ENCODE measurements around the gene CFAP45. TPM values are rescaled to one million over a fixed set of nuclear protein-coding genes. Genes with fewer than 3 reads are reported as not detected.

Gene CFAP45
- total and polyA plus RNA-seq, 2 experiments from 2014 or later: not detected

- Histone ChIP-seq H3K4me3 (no peak overlapping the region), H3K27ac (no peak overlapping the region), H3K9me3 (ENCODE audit: low read depth) (no peaks in the 10 kb centered on the region), H3K4me1 (ENCODE audit: low read depth) (no peaks in the 10 kb centered on the region), H3K36me3 (no peaks in the 10 kb centered on the region), H3K27me3 (peaks cover 15% of the 10 kb centered on the region)
- DNase-seq (ENCODE audit: low read depth in 1 of 2, low spot score in 1 of 2): no peak
- TF ChIP-seq CTCF (IDR thresholded peaks at IDR 0.05; ENCODE audit: low read depth, low read length): no peak
Observed at GRCh38 chr1:159870704-159871103, 29.3 kb downstream of the CFAP45 start.

- H3K9me3 ChIP-seq (ENCODE audit: low read depth): no peaks in the 10 kb centered on the region
- TF ChIP-seq CTCF (IDR thresholded peaks at IDR 0.05; ENCODE audit: low read depth, low read length): no peak
- H3K4me1 ChIP-seq (ENCODE audit: low read depth): no peaks in the 10 kb centered on the region
- no peak for DNase-seq (ENCODE audit: low read depth in 1 of 2, low spot score in 1 of 2)
- H3K4me3 ChIP-seq: no peak overlapping the region
- H3K27me3 ChIP-seq: peaks cover 15% of the 10 kb centered on the region
- H3K27ac ChIP-seq: no peak overlapping the region
- no peaks in the 10 kb centered on the region for H3K36me3 ChIP-seq
Observed at GRCh38 chr1:159869607-159870006, 30.4 kb downstream of the CFAP45 start.

- Histone ChIP-seq H3K27me3 (peaks cover 15% of the 10 kb centered on the region), H3K4me1 (ENCODE audit: low read depth) (no peaks in the 10 kb centered on the region), H3K27ac (no peak overlapping the region), H3K9me3 (ENCODE audit: low read depth) (no peaks in the 10 kb centered on the region), H3K4me3 (no peak overlapping the region), H3K36me3 (no peaks in the 10 kb centered on the region)
- DNase-seq (ENCODE audit: low read depth in 1 of 2, low spot score in 1 of 2): peak in 1 of 2 donors; percentile 32
- TF ChIP-seq CTCF (IDR thresholded peaks at IDR 0.05; ENCODE audit: low read depth, low read length): no peak
Observed at GRCh38 chr1:159869173-159869572, 30.8 kb downstream of the CFAP45 start.

- peaks cover 15% of the 10 kb centered on the region for H3K27me3 ChIP-seq
- H3K9me3 ChIP-seq (ENCODE audit: low read depth): no peaks in the 10 kb centered on the region
- H3K36me3 ChIP-seq: no peaks in the 10 kb centered on the region
- H3K4me3 ChIP-seq: no peak overlapping the region
- TF ChIP-seq CTCF (IDR thresholded peaks at IDR 0.05; ENCODE audit: low read depth, low read length): no peak
- H3K4me1 ChIP-seq (ENCODE audit: low read depth): no peaks in the 10 kb centered on the region
- H3K27ac ChIP-seq: no peak overlapping the region
- DNase-seq (ENCODE audit: low read depth in 1 of 2, low spot score in 1 of 2): no peak
Observed at GRCh38 chr1:159868766-159869165, 31.2 kb downstream of the CFAP45 start.

- Histone ChIP-seq H3K9me3 (ENCODE audit: low read depth) (no peaks in the 10 kb centered on the region), H3K27ac (no peak overlapping the region), H3K36me3 (no peaks in the 10 kb centered on the region), H3K27me3 (peaks cover 15% of the 10 kb centered on the region), H3K4me1 (ENCODE audit: low read depth) (no peaks in the 10 kb centered on the region), H3K4me3 (no peak overlapping the region)
- no peak for TF ChIP-seq CTCF (IDR thresholded peaks at IDR 0.05; ENCODE audit: low read depth, low read length)
- DNase-seq (ENCODE audit: low read depth in 1 of 2, low spot score in 1 of 2): peak; percentile 52 to 57
Observed at GRCh38 chr1:159867664-159868026, 32.3 kb downstream of the CFAP45 start.
